SK-MEL-5 (cell line): Measurements from ENCODE around the gene TXNL1. TPM values are rescaled to one million over a fixed set of nuclear protein-coding genes. Genes with fewer than 3 reads are reported as not detected.

Experiments used
- DNase-seq: peaks from one replicate; pipeline ENCODE4 v3.0.0-alpha.2; 2016; ENCODE audit warnings: low read depth, low spot score
- in situ Hi-C: cut with HindIII; loops from 2 replicates; pipeline ENCODE4 v1.10.0; 2016; ENCODE audit warnings: low sequenced_read_pairs, high pct_unique_total_duplicates, low pct_unique_long_range_greater_than_20kb
- total RNA-seq: library from RNA; depleted of rRNA; stranded (reverse); fragments of >200 nt; shearing (Covaris generic); gene quantifications from 2 replicates; pipeline ENCODE4 v1.2.3, GENCODE V29; 2014

The TXNL1 gene
- total RNA-seq, 1 experiment from 2014 or later, result 66.5 TPM

DNA sequence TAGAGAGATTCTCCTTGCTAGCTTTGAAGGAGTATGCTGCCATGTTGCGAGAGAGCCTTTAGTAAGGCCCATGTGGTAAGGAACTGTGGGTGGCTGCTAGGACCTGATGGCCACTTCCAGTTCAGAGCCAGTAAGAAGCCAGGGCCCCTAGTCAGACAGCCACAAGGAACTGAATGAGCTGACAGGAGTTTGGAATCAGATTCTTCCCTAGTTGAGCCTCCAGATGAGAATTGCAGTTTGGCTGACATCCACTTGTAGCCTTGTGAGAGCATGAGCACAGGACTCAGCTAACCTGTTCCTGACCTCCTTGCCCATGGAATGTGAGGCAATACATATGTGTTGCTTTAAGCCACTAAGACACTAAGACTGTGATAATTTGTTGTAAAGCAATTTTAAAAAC lies 11.6 kb upstream of the TXNL1 start:
- DNase-seq, result no peak
- in situ Hi-C loops, result no loop called here

DNA sequence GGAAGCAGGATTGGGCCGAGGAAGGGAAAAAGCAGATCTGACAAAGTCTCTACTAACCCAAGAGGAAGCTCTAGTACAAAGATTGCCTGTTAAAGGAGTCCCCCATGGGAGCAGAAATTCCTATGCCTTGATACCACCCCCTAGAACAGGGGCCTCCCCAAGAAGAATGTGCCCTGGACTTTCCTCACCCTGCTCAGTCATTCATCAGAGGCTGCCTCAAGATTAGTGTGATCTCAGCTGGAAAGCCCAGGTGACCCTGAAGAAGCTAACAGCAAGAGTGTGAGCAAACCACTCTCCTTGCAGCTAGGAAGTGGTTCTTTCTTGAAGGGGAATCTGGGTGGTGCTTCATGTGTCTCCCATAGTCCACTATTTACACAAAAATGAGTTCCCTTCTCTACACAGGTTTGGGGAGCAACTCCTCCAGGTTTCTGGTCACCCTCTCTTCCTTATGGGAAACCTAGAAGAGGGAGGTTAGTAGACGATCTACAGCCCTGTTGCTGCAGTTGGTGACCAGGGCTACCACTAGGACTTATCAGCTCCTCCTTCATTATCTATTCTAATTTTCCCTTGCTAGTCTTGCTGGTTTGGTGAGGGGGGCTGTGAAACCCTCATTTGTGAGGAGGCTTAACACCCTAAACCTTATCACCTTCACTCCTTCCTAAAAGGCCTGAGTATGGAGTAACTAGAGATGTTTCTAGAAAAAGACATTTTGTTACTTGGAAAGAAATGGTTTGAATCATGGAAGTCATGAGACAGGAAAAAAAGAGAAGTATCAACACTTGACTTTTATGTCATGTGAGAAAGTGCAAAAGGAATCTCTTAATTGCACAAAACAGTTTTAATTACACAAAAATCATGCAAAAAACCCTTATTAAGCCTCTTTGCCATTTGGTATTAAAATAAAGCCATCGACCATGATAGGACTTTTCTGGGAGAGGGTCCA lies 9.8 kb upstream of the TXNL1 start:
- in situ Hi-C loops, result no loop called here
- DNase-seq, result peak; percentile 7

DNA sequence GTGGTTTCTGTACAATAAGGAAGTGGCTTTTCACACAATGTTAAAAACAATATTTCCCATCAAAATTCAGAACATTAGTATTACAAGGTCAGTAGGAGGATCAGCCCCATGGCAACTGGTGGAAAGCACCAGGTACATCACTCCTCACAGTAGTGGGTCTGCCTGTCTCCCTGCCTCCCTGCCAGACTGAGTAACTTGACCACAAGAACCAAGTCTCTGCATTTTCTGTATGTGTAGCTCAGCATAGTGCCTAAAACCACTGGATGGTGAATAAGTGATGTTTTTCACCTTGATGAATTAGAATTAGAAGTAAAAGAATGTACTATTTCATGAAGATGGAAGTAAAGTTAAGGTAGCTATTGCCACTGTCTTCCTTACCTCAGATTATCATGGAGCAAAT lies 8.7 kb upstream of the TXNL1 start:
- DNase-seq, result no peak
- in situ Hi-C loops, result no loop called here

DNA sequence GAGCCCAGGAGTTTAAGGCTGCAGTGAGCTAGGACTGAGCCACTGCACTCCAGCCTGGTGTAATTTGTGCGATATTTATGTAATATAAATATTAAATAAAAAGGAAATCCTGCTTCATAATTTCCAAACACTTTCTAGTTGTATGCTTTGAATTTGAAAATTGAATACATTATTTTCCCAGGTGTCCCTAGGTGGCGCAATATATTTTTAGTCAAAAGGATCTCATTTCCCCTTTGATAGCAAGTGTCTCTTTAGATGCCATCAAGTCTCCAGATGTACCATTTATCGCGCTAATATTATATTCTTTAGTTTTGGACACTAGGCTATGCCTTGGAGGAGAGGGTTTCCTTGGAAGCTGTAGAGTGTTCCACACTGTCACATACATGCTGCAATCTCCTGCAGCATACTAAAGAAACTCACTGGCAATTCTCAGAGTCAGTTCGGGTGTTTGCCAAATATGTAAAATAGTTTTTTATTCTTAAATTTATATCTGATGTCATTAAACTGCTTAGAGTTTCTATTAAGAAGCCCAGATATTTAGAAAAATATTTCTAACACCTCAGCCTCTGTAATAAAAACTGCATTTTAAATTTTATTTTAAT lies 7.1 kb upstream of the TXNL1 start:
- peak; percentile 30 for DNase-seq
- in situ Hi-C loops, result no loop called here

DNA sequence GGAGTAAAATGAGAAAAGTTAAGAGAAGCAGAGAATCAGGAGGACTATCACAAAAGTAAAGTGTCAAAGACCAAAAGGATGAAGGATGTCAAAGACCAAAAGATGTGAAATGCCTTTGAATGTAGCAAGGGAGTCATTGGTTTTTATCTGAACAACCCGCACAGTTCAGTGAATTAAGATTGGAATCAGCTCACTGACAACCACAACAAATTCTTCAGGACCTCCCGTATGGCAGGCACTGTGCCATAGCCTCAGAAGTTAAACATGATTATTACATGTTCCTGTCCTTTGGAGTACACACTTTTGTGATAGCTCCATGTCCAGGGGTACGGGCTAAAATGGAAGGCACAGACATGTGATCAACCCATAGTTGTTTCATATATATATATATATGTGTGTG lies 5.0 kb upstream of the TXNL1 start:
- no peak for DNase-seq
- in situ Hi-C loops, result no loop called here

DNA sequence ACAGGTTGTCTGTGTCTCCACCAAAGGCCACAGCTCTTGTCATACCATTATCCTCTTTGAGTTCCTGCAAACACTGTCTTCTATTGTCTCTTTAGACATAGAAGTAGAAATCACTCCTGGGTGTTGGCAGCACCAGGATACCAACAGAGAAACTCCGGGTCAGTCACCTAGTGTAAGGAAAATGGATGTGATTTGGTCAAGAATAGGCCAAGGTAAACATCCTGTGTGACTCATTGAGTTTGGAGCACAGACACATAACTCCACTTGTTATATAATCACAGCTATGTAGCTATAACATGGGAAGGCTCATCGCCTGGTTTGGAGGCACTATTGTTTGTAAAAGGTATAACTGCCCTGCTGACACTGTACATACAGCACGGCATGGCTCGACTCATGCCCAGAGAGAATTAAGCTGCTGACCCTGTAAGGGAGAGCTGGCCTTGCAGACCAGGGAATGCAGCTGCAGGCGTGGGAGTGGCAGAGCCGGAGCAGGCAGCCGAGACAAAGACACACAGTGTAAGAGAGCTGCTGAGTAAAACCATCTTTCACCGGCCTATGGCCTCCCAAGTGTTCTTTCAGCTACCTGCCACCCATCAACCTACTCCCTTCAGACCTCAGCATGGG lies 3.4 kb upstream of the TXNL1 start:
- in situ Hi-C loops, result no loop called here
- peak; percentile 10 for DNase-seq

DNA sequence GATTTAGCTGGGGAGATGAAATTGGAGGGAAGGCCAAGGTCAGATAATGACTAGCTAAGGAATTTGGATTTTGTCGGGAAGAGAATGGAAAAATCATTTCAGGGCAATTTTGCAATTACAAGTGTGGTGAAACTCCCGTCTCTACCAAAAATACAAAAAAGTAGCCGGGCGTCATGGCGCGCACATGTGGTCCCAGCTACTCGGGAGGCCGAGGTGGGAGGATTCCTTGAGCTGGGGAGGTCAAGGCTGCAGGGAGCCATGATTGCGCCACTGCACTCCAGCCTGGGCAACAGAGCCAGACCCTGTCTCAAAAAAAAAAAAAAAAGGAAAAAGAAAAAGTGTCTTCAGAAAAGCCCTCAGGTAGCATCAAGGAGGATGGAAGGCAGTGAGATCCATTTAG lies 1.2 kb upstream of the TXNL1 start:
- DNase-seq, result no peak
- in situ Hi-C loops, result no loop called here

DNA sequence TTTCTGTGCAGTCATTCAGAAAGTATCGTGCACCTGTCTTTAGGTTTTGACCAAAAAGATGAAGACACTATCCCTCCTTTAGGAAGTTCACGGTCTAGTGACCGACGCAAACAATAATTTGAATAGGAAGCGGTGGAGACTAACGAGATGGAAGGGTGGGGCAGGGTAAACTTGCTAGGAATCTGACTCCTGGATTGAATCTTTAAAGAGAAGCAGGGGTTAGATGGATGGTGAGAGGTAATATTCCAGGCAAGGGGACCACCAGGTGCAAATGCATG lies 651 bp upstream of the TXNL1 start:
- in situ Hi-C loops, result no loop called here

DNA sequence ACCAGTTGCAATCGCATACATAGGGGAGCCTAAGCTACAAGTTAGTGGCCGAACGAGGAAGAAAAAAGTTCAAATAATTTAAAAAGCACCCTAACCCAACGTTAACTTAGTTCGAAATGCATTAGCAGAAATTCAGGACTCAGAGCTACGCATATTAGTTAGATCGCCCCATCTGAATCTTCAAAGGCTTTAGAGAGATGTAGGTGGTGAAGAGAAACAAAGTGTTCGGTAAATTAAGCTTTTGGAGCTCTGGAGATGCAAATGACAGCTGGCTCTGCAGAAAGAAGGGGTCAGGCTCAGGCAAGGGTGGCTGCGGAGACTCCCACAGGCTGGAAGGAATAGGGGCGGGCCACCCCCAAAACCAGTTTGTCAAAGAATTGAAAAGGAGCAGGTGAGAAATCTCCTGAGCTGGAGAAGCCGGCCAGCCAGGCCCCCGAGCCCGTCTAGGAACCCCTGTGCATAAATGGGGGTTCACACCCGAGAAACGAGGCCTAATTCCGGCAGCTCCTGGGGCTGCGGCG lies 621 bp downstream of the TXNL1 start:
- no peak for DNase-seq
- in situ Hi-C loops, result no loop called here

More for the DNA sequence above, 651 bp upstream of the TXNL1 start:
- no peak for DNase-seq

DNA sequence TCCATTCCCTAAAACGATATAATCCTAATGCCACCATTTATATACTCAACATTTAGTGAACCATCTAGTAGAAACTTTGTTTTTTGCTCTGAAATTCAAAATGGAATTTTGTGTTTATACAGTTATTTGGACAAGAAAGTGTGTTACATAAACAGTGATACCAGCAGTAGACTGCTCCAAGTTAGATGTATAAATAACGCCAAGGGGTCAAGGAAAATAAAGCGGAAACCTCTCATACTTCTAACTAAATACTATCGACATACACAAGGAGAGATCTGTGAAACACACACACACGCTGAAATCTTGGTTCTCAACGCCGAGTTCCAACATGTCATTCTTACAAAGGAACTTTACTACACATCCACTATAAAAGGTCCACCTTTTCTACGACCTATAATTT lies 1.2 kb downstream of the TXNL1 start:
- no peak for DNase-seq

DNA sequence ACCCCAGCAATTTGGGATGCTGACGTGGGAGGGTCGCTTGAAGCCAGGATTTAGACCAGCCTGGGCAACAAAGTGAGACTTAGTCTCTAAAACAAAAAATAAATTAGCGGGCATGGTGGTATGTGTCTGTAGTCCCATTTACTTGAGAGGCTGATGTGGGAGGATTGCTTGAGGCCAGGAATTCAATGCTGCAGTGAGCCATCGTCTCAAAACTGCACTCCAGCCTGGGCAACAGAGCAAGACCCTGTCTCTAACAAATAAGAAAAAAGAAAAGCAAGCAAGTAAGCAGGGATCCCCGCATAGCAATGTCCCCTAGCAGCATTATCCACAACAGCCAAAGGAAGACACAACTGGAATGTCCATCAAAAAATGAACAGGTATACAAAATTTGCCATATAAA lies 3.4 kb downstream of the TXNL1 start:
- in situ Hi-C loops, result no loop called here
- DNase-seq, result no peak

More for the DNA sequence above, 1.2 kb downstream of the TXNL1 start:
- in situ Hi-C loops, result no loop called here

DNA sequence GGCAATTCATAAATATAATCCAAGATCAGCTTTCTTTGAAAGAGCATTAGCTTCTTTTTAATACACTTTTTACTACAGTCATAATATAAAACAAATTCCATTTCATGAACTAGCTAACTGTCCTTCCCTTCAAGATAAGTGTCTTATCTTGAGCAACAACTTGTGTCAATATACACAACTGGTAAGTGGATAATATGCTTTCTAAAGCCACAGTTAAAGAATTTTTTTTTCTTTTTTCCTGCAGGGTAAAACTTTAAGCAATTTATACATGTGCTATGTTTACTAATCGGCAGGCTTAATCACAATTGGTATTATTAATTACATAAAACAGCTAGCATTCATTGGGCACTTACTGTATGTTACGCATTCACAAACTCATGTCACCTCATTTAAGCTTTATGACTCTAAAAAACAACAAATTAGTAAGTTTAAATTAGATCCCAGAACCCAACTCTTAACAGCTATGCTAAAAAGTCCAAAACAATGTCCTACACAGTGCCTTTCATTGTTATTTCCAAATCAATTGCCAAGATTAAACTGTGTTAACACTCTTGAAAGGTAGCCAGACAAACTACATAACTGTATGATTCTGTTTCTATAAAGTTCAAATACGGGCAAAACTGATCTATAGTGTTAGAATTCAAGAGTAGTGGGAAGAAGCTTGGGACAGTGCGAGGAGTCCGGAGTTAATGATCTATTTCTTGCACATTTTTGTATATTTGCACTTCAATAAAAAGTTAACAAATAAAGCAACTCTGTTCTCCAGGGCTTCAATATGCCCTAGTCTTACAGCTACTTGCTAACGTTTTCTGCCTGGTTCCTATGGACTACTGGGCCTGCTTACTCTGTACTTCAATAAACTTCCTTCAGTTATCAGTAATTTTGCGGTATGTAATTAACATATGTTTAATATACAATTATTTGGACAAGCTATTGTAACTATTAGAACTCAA lies 6.0 kb downstream of the TXNL1 start:
- no peak for DNase-seq
- in situ Hi-C loops, result no loop called here

DNA sequence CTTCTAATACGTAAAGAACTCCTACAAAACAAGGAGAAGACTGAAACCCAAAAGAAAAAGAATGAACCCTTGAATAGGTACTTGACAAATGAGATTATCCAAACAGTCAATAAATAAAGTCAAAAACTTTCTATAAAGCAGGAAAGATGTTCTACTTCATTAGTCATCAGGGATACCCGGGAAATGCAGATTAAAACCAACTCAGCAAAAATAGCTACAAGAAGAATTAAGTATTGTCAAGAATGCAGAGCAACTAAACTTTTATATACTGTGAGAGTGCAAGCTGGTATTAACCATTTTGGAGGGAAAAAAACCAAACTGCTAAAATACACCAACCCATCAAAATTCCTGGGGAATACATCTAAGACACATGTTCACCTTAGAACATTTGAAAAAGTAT lies 10.4 kb downstream of the TXNL1 start:
- no peak for DNase-seq
- in situ Hi-C loops, result no loop called here

DNA sequence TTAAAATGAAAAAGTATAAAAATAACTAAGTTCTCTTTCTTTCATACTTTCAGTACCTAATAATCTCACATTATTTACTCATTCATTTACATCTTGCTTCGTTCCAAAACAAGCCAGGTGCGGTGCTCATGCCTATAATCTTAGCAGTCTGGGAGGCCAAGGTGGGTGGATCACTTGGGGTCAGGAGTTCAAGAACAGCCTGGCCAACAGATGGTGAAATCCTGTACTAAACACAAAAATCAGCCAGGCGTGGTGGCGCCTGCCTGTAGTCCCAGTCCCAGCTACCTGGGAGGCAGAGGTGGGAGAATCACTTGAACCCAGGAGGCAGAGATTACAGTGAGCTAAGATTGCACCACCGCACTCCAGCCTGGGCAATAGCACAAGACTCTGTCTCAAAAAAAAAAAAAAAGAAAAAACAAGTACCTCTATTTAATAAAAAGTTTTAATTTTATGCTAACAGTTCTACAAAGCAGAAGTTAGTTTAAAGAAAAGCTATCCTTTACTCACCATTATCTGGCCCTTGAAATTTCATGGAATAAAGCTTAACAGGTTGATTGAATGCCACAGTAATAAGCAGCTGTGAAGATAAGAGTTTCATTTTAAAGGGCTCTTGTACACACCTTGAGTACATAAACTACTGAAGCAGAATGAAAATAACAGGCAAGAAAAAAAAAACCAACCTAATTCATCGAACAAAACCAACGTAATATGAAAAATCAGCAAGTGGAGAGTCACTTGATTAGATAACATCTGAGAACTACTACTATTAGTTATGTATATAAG lies 22.5 kb downstream of the TXNL1 start:
- in situ Hi-C loops, result no loop called here
- DNase-seq, result no peak

DNA sequence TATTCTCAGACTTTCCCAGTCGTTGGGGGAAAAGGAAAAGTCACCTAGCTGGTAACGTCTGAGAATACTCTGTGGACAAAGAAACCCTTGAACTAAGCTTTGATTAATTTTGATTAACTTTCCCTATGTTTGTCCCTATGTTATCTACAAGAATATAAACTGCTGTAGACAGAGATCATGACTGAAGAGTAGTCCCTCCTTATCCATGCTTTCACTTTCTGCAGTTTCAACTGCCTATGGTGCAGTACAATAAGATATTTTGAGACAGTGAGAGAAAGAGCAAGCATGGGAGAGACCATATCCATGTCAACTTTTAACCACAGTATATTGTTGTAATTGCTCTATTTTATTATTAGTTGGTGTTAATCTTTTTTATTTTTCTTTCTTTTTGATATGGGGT lies 31.8 kb downstream of the TXNL1 start:
- no peak for DNase-seq
- in situ Hi-C loops, result no loop called here

DNA sequence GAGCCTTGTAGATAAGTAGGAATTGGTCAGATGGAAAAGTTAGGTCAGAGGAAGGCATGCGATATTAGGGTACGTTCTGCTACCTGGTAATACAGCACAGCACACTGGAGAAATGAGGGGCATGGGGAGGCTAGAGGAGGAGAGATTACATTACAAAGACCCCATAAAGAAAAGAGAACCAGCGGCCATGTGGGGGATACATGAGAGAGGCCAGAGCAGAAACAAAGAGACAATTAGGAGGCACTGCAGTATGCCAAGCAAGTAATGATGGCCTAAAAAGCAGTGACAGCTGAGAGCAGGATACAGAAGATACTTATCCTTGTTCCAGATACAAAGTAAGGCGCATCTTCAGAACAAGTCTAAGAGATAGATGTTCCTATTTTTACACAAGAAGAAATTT lies 40.0 kb downstream of the TXNL1 start:
- in situ Hi-C loops, result no loop called here

DNA sequence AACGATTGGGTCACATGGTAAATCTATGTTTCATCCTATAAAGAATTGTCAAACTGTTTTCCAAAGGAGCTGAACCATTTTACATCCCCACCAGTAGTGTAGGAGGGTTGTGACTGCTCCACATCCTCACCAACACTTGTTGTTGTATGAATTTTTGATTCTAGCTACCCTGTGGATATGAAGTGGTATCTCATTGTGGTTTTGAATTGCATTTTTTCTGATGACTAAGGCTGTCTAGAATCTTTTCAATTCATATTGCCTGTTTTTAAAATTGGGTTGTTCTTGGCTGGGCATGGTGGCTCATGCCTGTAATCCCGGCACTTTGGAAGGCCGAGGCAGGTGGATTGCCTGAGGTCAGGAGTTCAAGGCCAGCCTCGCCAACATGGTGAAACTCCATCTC lies 44.5 kb downstream of the TXNL1 start:
- no peak for DNase-seq
- in situ Hi-C loops, result no loop called here

More for the DNA sequence above, 40.0 kb downstream of the TXNL1 start:
- no peak for DNase-seq
